GM18873 (cell line): Measurements from ENCODE around the gene IFFO2.
A peak's percentile ranks its signal among the peaks of the same experiment; 100 is the strongest.

Source experiments
- ATAC-seq: cut with Tn5 transposase; IDR thresholded peaks from one replicate; pipeline ENCODE4 v1.9.1; 2021; ENCODE audit warnings: mild to moderate bottlenecking, moderate library complexity, moderate number of reproducible peaks; ENCODE audit not compliant: unreplicated experiment, low FRiP score

Gene IFFO2

DNA sequence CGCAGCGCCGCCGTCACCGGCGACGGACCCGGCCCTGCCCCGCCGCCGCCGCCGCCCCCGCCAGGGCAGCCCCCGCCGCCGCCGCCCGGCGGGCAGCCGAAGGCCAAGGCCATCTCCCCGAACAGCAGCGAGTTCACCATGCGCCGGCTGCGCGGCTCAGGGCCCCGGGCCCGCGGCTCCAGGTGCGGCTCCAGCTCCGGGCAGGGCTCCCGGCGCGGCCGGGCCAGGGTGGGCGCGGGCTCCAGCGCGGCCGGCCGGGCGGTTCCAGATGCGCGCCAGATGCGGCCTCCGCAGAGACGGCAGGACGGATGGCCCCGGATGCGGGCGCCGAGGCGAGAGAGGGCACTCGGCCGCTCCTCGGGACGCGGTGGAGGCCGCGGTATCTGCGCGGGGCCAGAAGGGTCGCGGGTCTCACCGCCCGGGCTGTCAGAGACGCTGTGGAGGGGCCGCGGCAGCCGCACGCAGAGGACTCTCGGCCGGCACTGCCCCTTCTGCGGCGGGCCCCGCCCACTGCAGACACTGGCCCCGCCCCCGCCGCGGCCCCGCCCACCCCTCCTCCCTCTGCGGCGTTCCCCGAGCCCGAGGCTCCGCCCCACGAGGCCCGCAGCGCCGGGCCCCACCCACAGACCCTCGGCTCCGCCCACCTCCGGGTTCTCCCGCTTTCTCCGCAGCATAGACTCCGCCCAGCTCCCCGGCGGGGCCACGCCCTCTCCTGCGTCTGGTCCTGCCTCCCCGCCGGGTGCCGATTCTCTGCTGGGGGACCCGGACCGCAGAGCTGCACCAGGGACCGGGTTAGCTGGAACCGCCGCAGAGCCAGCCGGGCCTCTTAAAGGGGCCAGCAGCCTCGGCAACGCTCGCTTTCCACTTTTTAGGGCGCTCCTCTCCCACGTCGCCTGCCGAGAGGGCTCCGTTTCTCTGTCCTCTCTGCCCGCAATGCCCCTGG lies at the start of gene IFFO2:
Gene IFFO2 (minus strand): TSS at position 484 of the 943 bp plus-strand sequence. CDS start 344 bp downstream, at position 140.
- peak; percentile 57 for ATAC-seq

DNA sequence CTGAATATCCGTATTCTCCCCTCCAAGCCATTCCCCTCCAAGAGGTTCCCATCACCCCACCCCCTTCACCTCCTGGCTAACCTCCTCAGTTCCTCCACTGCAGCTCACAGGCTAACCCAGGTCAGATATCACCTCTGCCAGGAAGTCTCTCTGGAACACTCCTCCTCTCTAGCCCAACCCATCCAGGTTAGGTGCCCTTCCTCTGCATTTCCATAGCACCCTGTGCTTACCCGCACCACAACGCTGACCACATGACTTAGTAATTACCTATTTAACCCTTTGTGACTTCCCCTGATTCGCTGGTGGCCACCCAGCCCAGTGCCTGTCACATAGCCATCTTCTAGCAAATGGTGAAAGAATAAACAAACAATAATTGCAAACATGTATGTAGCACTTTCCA lies 49.5 kb upstream of the IFFO2 start:
- ATAC-seq: no peak

DNA sequence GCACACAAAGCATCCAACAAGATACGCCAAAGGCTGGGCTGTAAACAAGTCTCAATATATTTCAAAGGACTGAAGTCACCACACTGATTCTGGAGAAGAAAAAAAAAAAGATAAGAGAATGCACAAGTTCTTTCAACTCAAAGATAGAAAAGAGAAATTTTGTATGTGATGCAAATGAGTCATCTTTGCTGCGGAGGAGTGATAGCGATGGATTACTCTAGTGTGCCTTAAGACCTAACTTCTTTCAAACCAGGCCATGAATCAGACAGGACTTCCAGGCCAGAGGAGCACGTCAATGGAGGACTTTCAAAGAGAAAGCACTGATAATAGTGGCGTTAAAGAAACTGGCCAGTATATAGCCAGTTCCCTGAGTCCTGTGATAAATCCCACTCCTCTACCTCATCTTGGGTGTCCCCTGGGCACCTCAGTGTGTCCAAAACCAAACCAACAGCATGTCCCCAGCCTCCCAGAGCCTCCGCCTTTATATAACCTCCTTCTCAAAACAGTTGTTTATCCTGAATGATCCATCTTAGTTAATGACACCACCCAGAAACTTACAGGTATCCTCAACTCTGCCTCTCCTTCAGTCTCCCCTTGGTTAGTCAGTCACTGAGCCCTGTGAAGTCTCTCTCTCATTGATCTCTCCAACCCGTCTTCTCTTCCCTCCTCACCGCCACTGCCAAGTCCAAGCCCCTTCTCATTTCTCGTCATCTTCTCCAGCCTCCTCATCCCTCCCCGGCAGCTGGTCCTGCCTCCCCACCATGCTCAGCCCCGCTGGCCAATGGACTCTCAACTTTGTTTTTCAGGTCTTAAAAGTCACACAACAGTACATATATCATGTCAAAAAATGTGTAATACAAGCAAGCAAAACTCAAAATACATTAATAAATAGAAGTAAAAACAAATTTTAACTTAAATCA lies 47.2 kb upstream of the IFFO2 start:
- no peak for ATAC-seq

- ATAC-seq: no peak
Measured at GRCh38 chr1:19000065-19000464, 43.6 kb upstream of the IFFO2 start.

DNA sequence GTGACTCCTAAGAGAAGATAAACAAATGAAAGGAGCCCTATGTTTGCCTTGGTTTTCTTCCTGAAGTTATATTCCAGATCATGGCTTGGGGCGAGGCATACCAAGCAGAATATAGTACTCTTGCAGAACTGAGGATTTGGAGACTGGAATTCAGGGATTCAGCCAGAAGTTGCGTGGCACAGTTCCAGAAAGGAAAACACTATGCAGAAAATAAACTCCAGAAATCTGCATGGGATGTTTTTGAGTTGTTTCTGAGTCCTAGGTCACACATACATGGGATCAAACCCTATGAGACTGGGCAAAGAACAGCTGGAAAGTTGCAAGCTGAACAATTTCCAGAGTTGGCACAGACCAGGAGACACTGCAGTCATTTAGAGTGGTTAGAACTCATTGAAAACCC lies 42.9 kb upstream of the IFFO2 start:
- ATAC-seq: no peak

DNA sequence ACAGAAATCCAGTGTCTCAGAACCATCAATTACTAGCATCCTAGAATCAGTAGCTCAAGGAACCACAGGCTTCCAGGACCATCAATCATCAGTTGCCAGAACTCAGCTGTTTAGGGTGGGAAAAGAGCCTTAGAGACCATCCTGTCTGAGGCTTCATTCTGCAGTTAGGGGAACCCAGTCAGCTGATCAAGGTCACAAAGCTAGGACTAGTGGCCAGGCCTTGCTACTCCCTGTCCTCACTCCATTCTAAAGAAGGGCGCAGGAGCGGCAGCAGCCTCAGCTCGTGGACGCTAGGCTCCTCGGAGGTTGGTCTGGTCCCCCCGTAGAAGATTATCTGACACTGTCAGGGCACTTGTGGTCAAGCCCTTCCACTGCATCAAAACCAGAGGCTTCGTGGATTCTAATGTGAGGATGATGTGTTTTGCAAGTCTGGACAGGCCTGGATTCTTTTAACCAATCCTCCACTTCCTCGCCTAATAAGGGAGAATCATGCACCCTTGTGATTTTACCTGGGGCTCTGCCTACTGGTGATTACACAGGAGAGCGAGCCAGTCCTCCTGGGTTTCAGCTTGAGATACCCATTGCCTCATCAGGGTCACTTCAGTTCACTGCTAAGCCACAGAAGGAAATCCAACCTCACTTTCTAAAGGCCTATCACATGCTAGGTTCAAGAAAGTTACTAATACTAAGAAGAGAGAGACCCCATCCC lies 41.7 kb upstream of the IFFO2 start:
- ATAC-seq: no peak

- ATAC-seq: no peak
Measured at GRCh38 chr1:18997508-18997907, 41.0 kb upstream of the IFFO2 start.

DNA sequence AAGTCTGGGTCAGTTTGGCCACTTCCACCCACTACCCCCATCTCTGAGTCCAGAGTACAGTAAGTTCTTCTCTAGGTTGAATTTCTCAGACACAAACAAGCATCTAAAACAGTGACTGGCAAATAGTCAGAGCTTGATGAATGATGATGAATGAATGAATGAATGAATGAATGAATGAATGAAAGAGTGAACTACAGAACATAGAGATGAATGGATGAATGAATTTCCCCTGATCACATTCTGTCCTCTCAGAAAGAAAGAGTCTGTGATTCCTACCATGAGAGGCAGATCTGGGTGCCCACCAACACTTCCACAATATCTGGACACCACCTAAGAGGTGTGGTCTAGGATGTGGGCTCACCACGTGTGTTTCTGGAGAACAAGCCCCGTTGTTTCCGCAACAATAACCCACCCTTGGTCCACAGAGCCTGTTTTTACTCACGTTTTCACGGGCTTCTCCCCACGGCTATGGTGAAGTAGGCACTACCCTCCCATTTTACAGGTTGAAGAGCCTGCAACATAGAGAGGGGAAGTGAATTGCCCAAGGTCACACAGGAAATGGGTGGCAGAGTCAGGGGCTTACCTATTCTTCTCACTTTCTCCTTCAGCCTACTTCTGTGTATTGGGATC lies 40.2 kb upstream of the IFFO2 start:
- no peak for ATAC-seq

DNA sequence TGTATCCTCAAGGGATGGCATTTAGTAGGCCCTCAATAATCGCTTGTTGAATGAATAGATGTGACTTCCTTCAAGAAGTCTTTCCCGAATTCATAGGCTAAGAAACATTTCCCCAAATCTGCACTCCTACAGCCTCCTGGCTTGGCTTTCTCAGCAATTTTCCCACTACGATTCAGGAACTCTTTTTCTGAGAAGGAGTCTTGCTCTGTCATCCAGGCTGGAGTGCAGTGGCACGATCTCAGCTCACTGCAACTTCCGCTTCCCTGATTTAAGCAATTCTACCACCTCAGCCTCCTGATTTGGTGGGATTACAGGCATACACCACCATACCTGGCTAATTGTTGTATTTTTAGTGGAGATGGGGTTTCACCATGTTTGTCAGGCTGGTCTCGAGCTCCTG lies 37.9 kb upstream of the IFFO2 start:
- no peak for ATAC-seq

DNA sequence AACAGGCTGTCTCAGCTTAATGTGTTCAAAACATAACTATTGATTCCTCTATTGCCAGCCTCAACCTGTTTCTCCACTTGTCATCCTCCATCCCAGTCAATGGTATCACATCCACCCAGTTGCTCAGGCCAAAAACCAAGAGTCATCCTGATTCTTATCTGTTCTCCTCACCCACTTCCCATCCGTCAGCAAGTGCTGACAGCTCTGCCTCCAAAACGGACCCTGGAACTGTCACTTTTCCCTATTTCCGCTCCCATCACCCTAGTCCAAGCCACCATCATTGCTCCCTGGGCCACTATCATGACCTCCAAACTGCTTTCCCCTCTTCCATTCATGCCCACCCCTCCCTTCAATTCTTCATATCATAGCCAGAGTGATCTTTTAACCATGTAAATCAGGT lies 36.2 kb upstream of the IFFO2 start:
- no peak for ATAC-seq

- no peak for ATAC-seq
Measured at GRCh38 chr1:18991585-18991984, 35.1 kb upstream of the IFFO2 start.

DNA sequence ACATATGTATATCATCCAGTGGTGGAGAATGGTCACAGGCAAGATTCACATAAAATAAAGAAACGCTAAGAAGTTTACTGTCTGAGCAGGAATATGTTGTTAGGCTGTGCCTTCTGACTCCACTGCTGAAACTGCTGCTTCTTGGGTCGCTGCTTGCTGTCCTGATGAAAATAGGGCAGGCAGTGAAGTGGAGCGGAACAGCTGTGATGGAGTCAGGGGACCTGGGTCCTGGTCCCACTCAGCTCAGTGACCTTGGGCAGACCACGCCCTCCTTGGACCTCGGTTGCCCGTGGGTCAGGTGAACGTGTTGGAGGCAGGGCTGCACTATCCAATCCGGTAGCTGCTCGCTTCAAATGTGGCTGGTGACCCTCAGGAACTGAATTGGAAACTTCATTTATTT lies 33.4 kb upstream of the IFFO2 start:
- no peak for ATAC-seq

- no peak for ATAC-seq
Measured at GRCh38 chr1:18989176-18989799, 32.8 kb upstream of the IFFO2 start.

- ATAC-seq: no peak
Measured at GRCh38 chr1:18981242-18981641, 24.8 kb upstream of the IFFO2 start.

DNA sequence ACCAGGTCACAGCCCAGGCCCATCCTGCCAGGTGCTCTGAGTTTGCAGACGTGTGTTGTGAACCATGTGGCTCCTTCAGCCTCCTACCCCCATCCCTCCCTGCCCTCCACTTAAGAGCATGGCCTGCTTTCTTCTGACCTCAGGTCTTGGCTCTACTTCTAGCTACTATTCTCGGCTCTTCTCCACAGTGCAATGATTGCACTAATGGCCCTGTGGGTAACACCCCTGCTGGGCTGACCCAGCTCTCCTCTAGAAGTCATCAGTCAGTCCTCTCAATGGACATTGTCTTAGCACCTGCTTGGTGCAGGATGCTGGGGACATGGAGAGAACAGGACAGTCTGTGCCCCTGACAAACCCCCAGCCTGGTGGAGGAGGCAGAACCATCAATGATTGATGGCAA lies 22.2 kb upstream of the IFFO2 start:
- ATAC-seq: no peak

DNA sequence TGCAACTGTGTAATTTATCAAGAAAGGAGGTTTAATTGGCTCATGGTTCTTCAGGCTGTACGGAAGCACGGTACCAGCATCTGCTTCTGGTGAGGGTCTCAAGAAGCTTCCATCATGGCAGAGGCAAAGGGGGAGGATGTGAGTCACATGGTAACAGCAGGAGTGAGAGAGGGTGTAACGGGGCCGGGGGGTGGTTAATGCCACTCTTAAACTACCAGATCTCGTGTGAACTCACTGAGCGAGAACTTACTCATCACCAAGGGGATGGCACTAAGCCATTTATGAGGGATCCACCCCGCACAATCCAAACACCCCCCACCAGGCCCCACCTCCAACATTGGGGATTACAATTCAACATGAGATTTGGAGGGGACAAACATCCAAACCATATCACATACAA lies 21.0 kb upstream of the IFFO2 start:
- no peak for ATAC-seq

DNA sequence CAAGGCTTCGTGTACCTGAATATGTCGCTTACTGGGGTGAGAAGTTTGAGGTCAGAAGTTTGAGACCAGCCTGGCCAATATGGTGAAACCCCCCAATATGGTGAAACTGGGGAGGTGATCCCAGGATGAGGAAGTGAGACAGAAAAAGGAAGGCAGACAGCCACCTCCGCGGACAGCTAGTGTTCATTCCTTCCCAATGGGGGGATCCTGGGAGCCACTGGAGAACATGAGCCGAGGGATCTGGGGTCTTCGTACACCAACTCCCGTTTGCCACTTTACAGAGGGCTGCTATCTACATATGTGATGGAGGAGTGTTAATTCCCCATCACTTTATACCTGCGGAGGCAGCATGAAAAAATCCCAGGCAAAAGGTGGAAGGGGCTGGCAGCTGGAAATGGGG lies 19.6 kb upstream of the IFFO2 start:
- no peak for ATAC-seq

GRCh38 chr1:18974606-18975005 lies 18.1 kb upstream of the IFFO2 start:
- ATAC-seq: no peak

- no peak for ATAC-seq
Measured at GRCh38 chr1:18974005-18974404, 17.5 kb upstream of the IFFO2 start.

GRCh38 chr1:18973446-18973955 lies 17.0 kb upstream of the IFFO2 start:
- no peak for ATAC-seq
